Gastroesophageal sphincter (tissue), 4 donors: ENCODE measurements around the gene LGALS3BP. TPM values are rescaled to one million over a fixed set of nuclear protein-coding genes. Genes with fewer than 3 reads are reported as not detected.

Source experiments
- ATAC-seq: fragments of 150-250 bp; one replicate; pipeline ENCODE4 v1.9.1; 2016; ENCODE audit warnings: mild to moderate bottlenecking, moderate library complexity
- H3K27ac ChIP-seq, 4 donors: fragments of 200-600 bp; sonication (generic) in 3 of 4; 1 replicate in 3 of 4; 2 replicates in 1 of 4; pipeline ENCODE4 v1.5.1; 2016 to 2019
- H3K27me3 ChIP-seq: fragments of 200-600 bp; sonication (generic); one replicate; pipeline ENCODE4 v1.5.1; 2019
- H3K36me3 ChIP-seq, 2 donors: fragments of 200-600 bp; sonication (generic); one replicate each; pipeline ENCODE4 v1.5.1; 2019; ENCODE audit warnings: control low read depth in 1 of 2
- H3K4me1 ChIP-seq, 3 donors: fragments of 200-600 bp; sonication (generic); 1 replicate in 2 of 3; 2 replicates in 1 of 3; pipeline ENCODE4 v1.5.1; 2016 to 2019; ENCODE audit warnings: control low read depth in 2 of 3
- H3K4me3 ChIP-seq, 2 donors: fragments of 200-600 bp; sonication (generic); one replicate each; pipeline ENCODE4 v1.5.1; 2019; ENCODE audit warnings: mild to moderate bottlenecking in 1 of 2, moderate library complexity in 1 of 2
- H3K9me3 ChIP-seq, 3 donors: fragments of 200-600 bp; sonication (generic); one replicate each; pipeline ENCODE4 v1.5.1; 2017 to 2019; ENCODE audit warnings: control low read depth in 2 of 3
- CTCF ChIP-seq, 4 experiments: fragments of 200-600 bp in 2 of 4; fragments of 450-650 bp in 2 of 4; sonication (generic) in 1 of 4; IDR thresholded peaks; one replicate each; pipeline ENCODE4 v1.5.1; 2017 to 2019; ENCODE audit warnings: antibody characterized with exemption in 4 of 4, mild to moderate bottlenecking in 2 of 4, moderate library complexity in 2 of 4
- EP300 ChIP-seq: sonication (generic); formaldehyde crosslinking; IDR thresholded peaks from one replicate; pipeline ENCODE4 v1.6.1; 2017; ENCODE audit warnings: antibody characterized with exemption, mild to moderate bottlenecking
- POLR2A ChIP-seq, 2 donors: fragments of 450-650 bp; IDR thresholded peaks; one replicate each; pipeline ENCODE4 v1.6.1; 2017; ENCODE audit warnings: antibody characterized with exemption in 2 of 2, mild to moderate bottlenecking in 2 of 2, moderate library complexity in 1 of 2
- POLR2AphosphoS5 ChIP-seq: sonication (generic); formaldehyde crosslinking; IDR thresholded peaks from one replicate; pipeline ENCODE4 v1.6.1; 2017; ENCODE audit warnings: antibody characterized with exemption
- WGBS, 2 donors: methylation state at CpG; one replicate each; pipeline ENCODE4 v1.1.5; 2018; ENCODE audit warnings: low coverage in 1 of 2; 5-methylcytosine and 5-hydroxymethylcytosine counted together
- total RNA-seq, 4 donors: library from RNA; depleted of rRNA; stranded (reverse); fragments of >200 nt; gene quantifications; one replicate each; pipeline ENCODE4 v1.1.0, GENCODE V29; 2016

Gene LGALS3BP
- total RNA-seq, 4 donors from 2014 or later, result 101 to 260 (median 166) TPM

- no peak for ATAC-seq
- TF ChIP-seq POLR2A (IDR thresholded peaks at IDR 0.05) (no peak), POLR2AphosphoS5 (no peak), CTCF (IDR thresholded peaks at IDR 0.05) (no peak), EP300 (no peak)
- Histone ChIP-seq H3K4me3 (no peak overlapping the region), H3K36me3 (peaks cover 0 to 9% of the 10 kb centered on the region in 2 donors), H3K27me3 (no peaks in the 10 kb centered on the region), H3K27ac (no peak overlapping the region), H3K9me3 (no peaks in the 10 kb centered on the region), H3K4me1 (peaks cover 0 to 4% (median 0%) of the 10 kb centered on the region in 3 donors)
- WGBS, 2 donors, result 80% methylated on average over 6 of the region's 19 CpGs; no CpG with 5 or more reads in 1 of the 2 donors
These were observed 17.3 kb downstream of the LGALS3BP start for GRCh38 chr17:78962345-78962983.

GRCh38 chr17:78961571-78961970 is 18.2 kb downstream of the LGALS3BP start:
- no peaks in the 10 kb centered on the region for H3K9me3 ChIP-seq
- peaks cover 0 to under 1% of the 10 kb centered on the region in 2 donors for H3K36me3 ChIP-seq
- no peaks in the 10 kb centered on the region for H3K27me3 ChIP-seq
- TF ChIP-seq CTCF (IDR thresholded peaks at IDR 0.05) (no peak), POLR2A (IDR thresholded peaks at IDR 0.05) (no peak), EP300 (no peak), POLR2AphosphoS5 (no peak)
- H3K27ac ChIP-seq, result no peak overlapping the region
- peaks cover 0 to 4% (median 0%) of the 10 kb centered on the region in 3 donors for H3K4me1 ChIP-seq
- WGBS, 2 donors, result 93 to 95% methylated on average over 3 of the region's 4 CpGs
- no peak overlapping the region for H3K4me3 ChIP-seq
- ATAC-seq, result no peak

- Histone ChIP-seq H3K36me3 (no peaks in the 10 kb centered on the region), H3K4me3 (no peak overlapping the region), H3K9me3 (no peaks in the 10 kb centered on the region), H3K27ac (peak overlapping the region in 2 of 4 donors; percentile 35 to 40), H3K27me3 (no peaks in the 10 kb centered on the region), H3K4me1 (peaks cover 0 to 4% (median 0%) of the 10 kb centered on the region in 3 donors)
- TF ChIP-seq POLR2A (IDR thresholded peaks at IDR 0.05) (no peak), CTCF (IDR thresholded peaks at IDR 0.05) (no peak), EP300 (no peak), POLR2AphosphoS5 (no peak)
- peak; percentile 85 for ATAC-seq
- no CpG with 5 or more reads among the region's 5 CpGs for WGBS, 2 donors
These were observed 18.8 kb downstream of the LGALS3BP start for GRCh38 chr17:78960928-78961327.

GRCh38 chr17:78959803-78960202 is 19.9 kb downstream of the LGALS3BP start:
- no peak for ATAC-seq
- peaks cover 0 to 4% (median 0%) of the 10 kb centered on the region in 3 donors for H3K4me1 ChIP-seq
- no peaks in the 10 kb centered on the region for H3K36me3 ChIP-seq
- no peak overlapping the region for H3K27ac ChIP-seq
- no peaks in the 10 kb centered on the region for H3K9me3 ChIP-seq
- TF ChIP-seq CTCF (IDR thresholded peaks at IDR 0.05) (no peak), POLR2AphosphoS5 (no peak), POLR2A (IDR thresholded peaks at IDR 0.05) (no peak), EP300 (no peak)
- no peak overlapping the region for H3K4me3 ChIP-seq
- 86 to 100% methylated on average over 5 to 7 of the region's 12 CpGs for whole genome bisulfite sequencing, 2 donors
- H3K27me3 ChIP-seq, result no peaks in the 10 kb centered on the region

GRCh38 chr17:78958641-78959127 is 21.0 kb downstream of the LGALS3BP start:
- 66 to 90% methylated on average over 2 to 4 of the region's 7 CpGs for WGBS, 2 donors
- H3K27me3 ChIP-seq, result no peaks in the 10 kb centered on the region
- no peak for ATAC-seq
- no peaks in the 10 kb centered on the region for H3K36me3 ChIP-seq
- H3K9me3 ChIP-seq, result no peaks in the 10 kb centered on the region
- no peak overlapping the region for H3K27ac ChIP-seq
- TF ChIP-seq EP300, result no peak
- no peak for TF ChIP-seq CTCF (IDR thresholded peaks at IDR 0.05)
- TF ChIP-seq POLR2AphosphoS5, result no peak
- no peak for TF ChIP-seq POLR2A (IDR thresholded peaks at IDR 0.05)
- H3K4me3 ChIP-seq, result no peak overlapping the region
- peaks cover 0 to 10% (median 0%) of the 10 kb centered on the region in 3 donors for H3K4me1 ChIP-seq
